KMS-11 (cell line): ENCODE results near the gene TFAP2A.

ENCODE experiments used
- H2AFZ ChIP-seq: fragments of 200-600 bp; sonication (generic); 2 replicates; pipeline ENCODE4 v1.6.1; 2016; ENCODE audit warnings: antibody characterized with exemption, mixed run types, low read depth
- H3K27ac ChIP-seq: fragments of 200-600 bp; sonication (generic); 2 replicates; pipeline ENCODE4 v1.6.1; 2016; ENCODE audit warnings: mild to moderate bottlenecking, mixed run types
- H3K27me3 ChIP-seq: fragments of 200-600 bp; sonication (generic); 2 replicates; pipeline ENCODE4 v1.6.1; 2017; ENCODE audit warnings: mild to moderate bottlenecking, low read depth, mixed run types, moderate library complexity; ENCODE audit not compliant: insufficient read depth
- H3K36me3 ChIP-seq: fragments of 200-600 bp; sonication (generic); 2 replicates; pipeline ENCODE4 v1.6.1; 2017; ENCODE audit warnings: mild to moderate bottlenecking, mixed run types; ENCODE audit not compliant: insufficient read depth
- H3K4me1 ChIP-seq: fragments of 200-600 bp; sonication (generic); 2 replicates; pipeline ENCODE4 v1.6.1; 2016; ENCODE audit warnings: mild to moderate bottlenecking, low read depth, mixed run types; ENCODE audit not compliant: poor library complexity, severe bottlenecking
- H3K4me2 ChIP-seq: fragments of 200-600 bp; sonication (generic); 2 replicates; pipeline ENCODE4 v1.7.0; 2016; ENCODE audit warnings: mild to moderate bottlenecking, mixed run types
- H3K4me3 ChIP-seq: fragments of 200-600 bp; sonication (generic); IDR thresholded peaks from 2 replicates; pipeline ENCODE4 v1.6.1; 2017; ENCODE audit warnings: low read depth, low read length, mixed read lengths; ENCODE audit not compliant: insufficient read depth
- H3K79me2 ChIP-seq: fragments of 200-600 bp; sonication (generic); 2 replicates; pipeline ENCODE4 v1.6.1; 2016; ENCODE audit warnings: low read depth, mixed run types; ENCODE audit not compliant: insufficient read depth
- H3K9ac ChIP-seq: fragments of 200-600 bp; sonication (generic); 2 replicates; pipeline ENCODE4 v1.6.1; 2016; ENCODE audit warnings: mild to moderate bottlenecking, mixed run types
- H4K20me1 ChIP-seq: fragments of 200-600 bp; sonication (generic); 2 replicates; pipeline ENCODE4 v1.6.1; 2016; ENCODE audit warnings: mild to moderate bottlenecking, mixed run types; ENCODE audit not compliant: insufficient read depth
- CTCF ChIP-seq: fragments of 200-600 bp; sonication (generic); conservative IDR thresholded peaks from 2 replicates; pipeline ENCODE4 v1.6.1; 2017; ENCODE audit warnings: low read depth, mild to moderate bottlenecking, antibody characterized with exemption, low read length, moderate library complexity, mixed read lengths

The TFAP2A gene

GRCh38 chr6:10421158-10421920 lies 6.5 kb upstream of the TFAP2A start:
- H4K20me1 ChIP-seq: no peaks in the 10 kb centered on the region
- H3K4me2 ChIP-seq: no peak overlapping the region

GRCh38 chr6:10420546-10421157 lies 5.8 kb upstream of the TFAP2A start:
- peaks cover 12% of the 10 kb centered on the region for H3K4me1 ChIP-seq
- H3K27ac ChIP-seq: no peak overlapping the region
- no peaks in the 10 kb centered on the region for H4K20me1 ChIP-seq
- TF ChIP-seq CTCF: no peak
- no peak overlapping the region for H3K9ac ChIP-seq
- no peaks in the 10 kb centered on the region for H3K36me3 ChIP-seq
- no peak overlapping the region for H3K4me3 ChIP-seq
- H3K79me2 ChIP-seq: no peaks in the 10 kb centered on the region
- H3K27me3 ChIP-seq: no peaks in the 10 kb centered on the region
- H3K4me2 ChIP-seq: no peak overlapping the region
- H2AFZ ChIP-seq: no peak overlapping the region

More at GRCh38 chr6:10421158-10421920, 6.5 kb upstream of the TFAP2A start:
- Histone ChIP-seq H3K4me1 (peaks cover 12% of the 10 kb centered on the region), H3K4me3 (no peak overlapping the region), H3K27ac (no peak overlapping the region), H3K9ac (no peak overlapping the region), H2AFZ (no peak overlapping the region), H3K36me3 (no peaks in the 10 kb centered on the region), H3K27me3 (no peaks in the 10 kb centered on the region), H3K79me2 (no peaks in the 10 kb centered on the region)
- no peak for TF ChIP-seq CTCF

GRCh38 chr6:10419749-10420545 lies 5.1 kb upstream of the TFAP2A start:
- H3K4me2 ChIP-seq: no peak overlapping the region
- no peaks in the 10 kb centered on the region for H3K36me3 ChIP-seq
- H3K79me2 ChIP-seq: no peaks in the 10 kb centered on the region

More at GRCh38 chr6:10419749-10420545, 5.1 kb upstream of the TFAP2A start:
- Histone ChIP-seq H3K9ac (no peak overlapping the region), H4K20me1 (no peaks in the 10 kb centered on the region), H2AFZ (no peak overlapping the region), H3K27me3 (no peaks in the 10 kb centered on the region), H3K4me1 (peaks cover 12% of the 10 kb centered on the region), H3K4me3 (no peak overlapping the region), H3K27ac (no peak overlapping the region)
- no peak for TF ChIP-seq CTCF
